GM12872 (cell line): ENCODE results near the gene COL26A1.

Source experiments
- CTCF ChIP-seq: IDR thresholded peaks from 3 replicates; pipeline ENCODE4 v1.5.1; 2011; ENCODE audit warnings: low read depth, mild to moderate bottlenecking, low read length, moderate library complexity; ENCODE audit not compliant: insufficient read depth

COL26A1 gene

GRCh38 chr7:101362334-101363195 lies at the start of gene COL26A1:
TSS of gene COL26A1 (plus strand) at chr7:101362875. CDS start at chr7:101363033, 158 bp downstream.
- TF ChIP-seq CTCF = no peak

DNA sequence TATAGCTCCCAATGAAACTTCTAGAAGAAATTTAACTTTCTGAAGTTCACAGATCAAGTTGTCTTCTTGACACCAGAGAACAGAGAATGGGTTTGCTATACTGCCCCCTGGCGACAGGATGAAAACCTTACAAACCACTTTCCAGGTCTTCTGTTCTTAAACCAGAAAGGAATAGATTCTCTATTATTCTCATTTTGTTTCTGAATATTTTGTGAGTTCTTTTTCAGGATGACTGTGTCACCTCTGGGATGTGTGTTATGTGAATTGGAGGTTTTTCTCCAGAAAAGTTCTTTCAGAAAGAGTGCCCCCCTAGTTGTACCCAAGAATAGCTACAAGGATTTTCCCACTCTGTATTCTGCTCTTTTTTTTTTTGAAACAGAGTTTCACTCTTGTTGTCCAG lies 47.3 kb upstream of the COL26A1 start:
- peak; percentile 73 for TF ChIP-seq CTCF

DNA sequence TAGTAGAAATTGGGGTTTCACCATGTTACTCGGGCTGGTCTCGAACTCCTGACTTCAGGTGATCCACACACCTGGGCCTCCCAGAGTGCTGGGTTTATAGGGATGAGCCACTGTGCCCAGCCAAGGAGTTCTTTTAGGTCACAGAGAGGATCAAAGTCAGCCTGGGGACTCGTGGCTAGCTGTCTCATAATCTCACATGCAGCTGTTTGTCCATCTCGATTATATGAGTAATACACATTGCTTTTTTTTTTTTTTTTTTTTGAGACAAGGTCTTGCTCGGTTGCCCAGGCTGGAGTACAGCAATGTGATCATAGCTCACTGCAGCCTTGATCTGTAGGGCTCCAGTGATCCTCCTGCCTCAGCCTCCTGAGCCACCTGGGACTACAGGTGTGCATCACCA lies 43.3 kb upstream of the COL26A1 start:
- TF ChIP-seq CTCF = no peak

- TF ChIP-seq CTCF = no peak
These were observed 40.9 kb upstream of the COL26A1 start, which contains the start of gene IFT22 for GRCh38 chr7:101321491-101322401. TSS of gene IFT22 (minus strand) at chr7:101321812. CDS start at chr7:101321709, 103 bp downstream.

- TF ChIP-seq CTCF = no peak
These were observed 34.5 kb upstream of the COL26A1 start for GRCh38 chr7:101328159-101328558.

DNA sequence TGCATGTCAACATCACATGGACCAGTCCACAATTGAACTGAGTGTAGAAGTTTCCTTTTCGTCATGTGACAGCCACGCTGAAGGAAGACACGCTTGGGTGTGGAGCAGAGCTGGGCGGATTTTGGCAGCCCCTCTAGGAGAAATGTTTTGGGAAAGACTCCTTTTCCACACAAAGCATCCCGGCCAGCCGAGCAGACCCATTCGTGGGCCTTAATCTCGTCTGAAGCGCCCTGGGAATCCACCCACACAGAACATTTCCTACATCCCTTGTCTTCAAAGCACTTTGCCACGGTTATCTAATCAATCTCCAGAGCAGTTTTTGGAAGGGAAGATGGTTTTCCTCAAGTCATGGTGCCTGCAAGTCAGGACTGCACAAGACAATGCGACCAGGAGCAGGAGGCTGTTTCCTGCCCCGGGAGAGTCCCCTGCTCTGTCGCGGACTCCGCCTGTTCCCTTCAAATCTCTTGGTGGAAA lies 32.6 kb upstream of the COL26A1 start:
- TF ChIP-seq CTCF = no peak

DNA sequence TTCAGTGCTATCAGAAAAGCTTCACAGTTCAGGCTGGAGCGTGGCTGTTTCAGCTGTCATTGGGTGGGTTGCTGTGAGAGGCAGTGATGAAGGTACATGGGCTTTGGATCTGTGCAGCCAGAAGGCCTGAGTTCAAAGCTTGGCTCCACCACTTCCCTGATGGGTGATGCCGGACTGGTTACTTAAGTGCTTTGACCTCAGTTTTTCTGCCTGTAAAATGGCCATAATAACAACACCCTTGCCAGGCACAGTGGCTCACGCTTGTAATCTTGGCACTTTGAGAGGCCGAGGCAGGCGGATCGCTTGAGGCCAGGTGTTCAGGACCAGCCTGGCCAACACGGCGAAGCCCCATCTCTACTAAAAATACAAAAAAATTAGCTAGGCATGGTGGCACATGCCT lies 30.6 kb upstream of the COL26A1 start:
- TF ChIP-seq CTCF = no peak
